ENCODE measurements around the gene RELB. TPM values are rescaled to one million over a fixed set of nuclear protein-coding genes. Genes with fewer than 3 reads are reported as not detected.

The RELB gene, protein sequence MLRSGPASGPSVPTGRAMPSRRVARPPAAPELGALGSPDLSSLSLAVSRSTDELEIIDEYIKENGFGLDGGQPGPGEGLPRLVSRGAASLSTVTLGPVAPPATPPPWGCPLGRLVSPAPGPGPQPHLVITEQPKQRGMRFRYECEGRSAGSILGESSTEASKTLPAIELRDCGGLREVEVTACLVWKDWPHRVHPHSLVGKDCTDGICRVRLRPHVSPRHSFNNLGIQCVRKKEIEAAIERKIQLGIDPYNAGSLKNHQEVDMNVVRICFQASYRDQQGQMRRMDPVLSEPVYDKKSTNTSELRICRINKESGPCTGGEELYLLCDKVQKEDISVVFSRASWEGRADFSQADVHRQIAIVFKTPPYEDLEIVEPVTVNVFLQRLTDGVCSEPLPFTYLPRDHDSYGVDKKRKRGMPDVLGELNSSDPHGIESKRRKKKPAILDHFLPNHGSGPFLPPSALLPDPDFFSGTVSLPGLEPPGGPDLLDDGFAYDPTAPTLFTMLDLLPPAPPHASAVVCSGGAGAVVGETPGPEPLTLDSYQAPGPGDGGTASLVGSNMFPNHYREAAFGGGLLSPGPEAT
- total RNA-seq: 67.6 and 72.7 TPM in 2 replicates

DNA sequence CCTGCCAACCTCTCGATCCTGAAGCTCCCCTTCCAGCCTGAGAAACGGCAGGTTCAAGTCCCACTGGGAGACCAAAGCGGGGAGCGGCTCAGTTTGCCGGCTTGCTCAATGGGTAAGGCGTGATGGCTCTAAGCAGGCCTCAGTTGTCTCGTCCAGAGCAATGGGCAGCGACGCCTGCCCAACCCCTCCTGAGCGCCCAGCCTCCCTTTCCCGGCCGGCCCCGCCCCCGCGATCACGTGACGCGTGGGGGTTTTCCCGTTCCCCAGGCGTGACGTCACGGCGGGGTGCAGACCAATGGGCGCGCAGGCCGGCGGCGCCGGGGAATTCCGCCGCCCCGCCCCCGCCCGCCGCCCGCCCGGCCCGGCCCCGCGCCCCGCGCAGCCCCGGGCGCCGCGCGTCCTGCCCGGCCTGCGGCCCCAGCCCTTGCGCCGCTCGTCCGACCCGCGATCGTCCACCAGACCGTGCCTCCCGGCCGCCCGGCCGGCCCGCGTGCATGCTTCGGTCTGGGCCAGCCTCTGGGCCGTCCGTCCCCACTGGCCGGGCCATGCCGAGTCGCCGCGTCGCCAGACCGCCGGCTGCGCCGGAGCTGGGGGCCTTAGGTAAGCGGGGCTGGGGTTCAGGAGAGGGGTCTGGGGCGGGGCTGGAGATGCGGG is at the start of gene RELB:
Gene RELB, plus strand, starts transcription at position 378 of the 653 bp plus-strand sequence. Its CDS starts 116 bp downstream, at position 494.
- intact Hi-C loops (cut with micrococcal nuclease): loop anchor here (1.0 to 5.0 kb wide), 2 partner anchors 76 to 177 kb away; partner anchors contain the start of genes BLOC1S3, GEMIN7, TRAPPC6A and ZNF296
- Mint-ChIP-seq H3K9me3 (no peaks in the 10 kb centered on the region), H3K4me3 (peak within 1 kb of the TSS; percentile 99), H3K36me3 (ENCODE audit: low read depth) (peaks cover 28% of the 10 kb centered on the region), H3K27me3 (no peaks in the 10 kb centered on the region), H3K27ac (peak within 1 kb of the TSS; percentile 100), H3K4me1 (peaks cover 13% of the 10 kb centered on the region)
- peak; percentile 100 for DNase-seq

DNA sequence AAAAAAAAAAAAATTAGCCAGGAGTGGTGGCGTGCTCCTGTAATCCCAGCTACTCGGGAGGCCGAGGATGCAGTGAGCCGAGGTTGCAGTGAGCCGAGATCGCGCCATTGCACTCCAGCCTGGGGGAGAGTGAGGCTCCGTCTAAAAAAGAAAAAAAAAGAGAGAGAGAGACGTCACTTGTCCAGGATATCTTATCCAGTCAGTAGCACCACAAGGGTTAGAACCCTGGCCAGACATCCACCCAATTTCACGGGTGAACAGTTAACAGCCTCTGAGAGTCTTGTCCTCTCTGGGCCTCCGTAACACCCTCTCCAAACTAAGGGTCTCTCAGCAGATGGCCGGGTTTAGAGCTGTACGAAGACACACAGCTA is 47.0 kb upstream of the RELB start:
- H3K36me3 Mint-ChIP-seq (ENCODE audit: low read depth): no peaks in the 10 kb centered on the region
- H3K27me3 Mint-ChIP-seq: no peaks in the 10 kb centered on the region
- H3K27ac Mint-ChIP-seq: peak overlapping the region; percentile 94
- peaks cover 30% of the 10 kb centered on the region for H3K4me1 Mint-ChIP-seq
- intact Hi-C loops (cut with micrococcal nuclease): loop anchor here (5.0 kb wide), 1 partner anchor 152 kb away; no protein-coding TSS in a partner anchor
- H3K4me3 Mint-ChIP-seq: peak overlapping the region; percentile 95
- no peak for DNase-seq
- no peaks in the 10 kb centered on the region for H3K9me3 Mint-ChIP-seq

DNA sequence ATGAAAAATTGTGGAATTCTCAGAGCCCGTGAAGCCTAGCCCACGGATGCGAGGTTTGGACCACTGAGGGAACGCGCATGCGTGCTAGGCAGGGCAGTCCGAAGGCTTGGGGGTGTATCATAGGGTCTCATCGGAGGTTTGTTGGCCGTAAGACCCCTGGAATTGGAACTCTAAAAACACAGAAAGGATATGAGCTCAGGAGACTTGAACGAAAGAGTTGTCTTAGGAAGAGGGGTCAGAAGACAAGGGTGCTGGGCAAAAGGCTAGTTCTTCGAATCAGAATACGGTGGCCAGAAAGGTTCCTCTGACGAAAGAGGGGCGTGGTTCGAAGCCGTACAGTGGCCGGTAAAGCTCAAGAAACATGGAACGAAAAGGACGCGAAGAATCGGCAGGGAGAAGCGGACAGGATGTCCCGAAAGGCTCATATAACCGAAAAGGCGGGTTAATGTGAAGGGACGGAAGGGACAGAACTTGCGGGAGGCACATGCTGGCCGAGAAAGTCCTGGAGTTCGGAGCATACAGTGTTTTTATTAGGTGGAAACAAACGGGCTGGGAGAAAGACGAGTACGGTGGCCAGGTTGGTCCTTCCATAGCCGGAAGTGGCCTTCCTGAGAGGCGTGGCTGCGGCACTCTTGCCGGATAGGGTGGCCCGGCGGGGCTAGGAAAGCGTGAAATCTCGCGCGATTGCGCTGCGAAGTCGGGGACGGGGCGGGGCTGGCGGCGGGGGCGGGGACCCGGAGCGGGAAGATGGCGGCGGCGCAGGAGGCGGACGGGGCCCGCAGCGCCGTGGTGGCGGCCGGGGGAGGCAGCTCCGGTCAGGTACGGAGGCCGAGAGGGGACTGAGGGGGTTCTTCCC is 46.4 kb upstream of the RELB start, which contains the start of gene CLPTM1:
Gene CLPTM1, plus strand, starts transcription at position 732 of the 856 bp plus-strand sequence. Its CDS starts 16 bp downstream, at position 748.
- Mint-ChIP-seq H3K9me3 (no peaks in the 10 kb centered on the region), H3K27me3 (no peaks in the 10 kb centered on the region)
- peak; percentile 98 for DNase-seq

DNA sequence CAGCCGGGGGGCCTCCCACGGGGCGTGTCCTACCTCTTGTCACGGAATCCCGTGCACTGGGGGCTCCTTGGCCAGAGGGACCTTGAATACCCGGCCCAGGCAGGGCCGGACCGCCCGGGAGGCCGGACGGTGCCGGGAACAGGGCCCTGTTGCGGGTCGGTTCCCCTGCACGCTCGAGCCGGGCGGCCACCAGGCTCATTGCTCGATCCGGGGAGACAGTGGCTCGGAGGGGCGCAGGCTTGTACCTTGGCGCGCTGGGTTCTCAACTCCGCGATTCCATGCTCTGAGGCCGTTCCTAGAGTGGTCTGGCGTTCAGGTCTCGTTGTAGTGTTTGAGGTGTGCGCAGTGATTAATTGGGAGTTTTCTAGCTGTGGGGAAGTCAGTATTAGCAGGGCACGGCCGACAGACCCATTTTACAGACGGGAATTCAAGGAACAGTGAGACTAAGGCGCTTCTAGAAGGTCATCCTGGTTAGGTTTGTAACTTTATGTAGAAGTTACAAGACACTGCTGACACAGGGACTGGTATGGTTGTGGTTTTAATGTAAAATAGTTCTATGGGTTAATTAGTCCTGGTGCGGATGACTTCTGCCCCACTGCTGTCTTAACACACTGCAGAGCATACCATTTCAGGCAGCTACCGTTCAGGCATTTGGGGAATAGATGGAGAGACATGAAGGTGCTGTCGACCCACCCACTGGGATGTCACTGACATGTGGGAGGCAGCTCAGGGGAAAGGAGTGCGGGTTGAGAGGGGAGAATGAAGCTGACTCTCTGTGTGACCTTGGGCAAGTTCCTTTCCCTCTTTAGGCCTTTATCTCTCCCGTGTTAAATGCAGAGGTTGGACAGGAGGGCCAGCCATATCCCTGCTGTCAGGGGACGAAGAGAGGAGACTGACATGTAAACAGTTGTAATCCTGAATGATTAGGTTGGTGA is 45.5 kb upstream of the RELB start:
- peak overlapping the region; percentile 82 for H3K27ac Mint-ChIP-seq
- H3K4me1 Mint-ChIP-seq: peaks cover 36% of the 10 kb centered on the region
- peak; percentile 66 for DNase-seq
- no peaks in the 10 kb centered on the region for H3K9me3 Mint-ChIP-seq
- intact Hi-C loops (cut with micrococcal nuclease): loop anchor here (1.0 kb wide), 4 partner anchors 47 to 137 kb away; no protein-coding TSS in a partner anchor
- H3K36me3 Mint-ChIP-seq (ENCODE audit: low read depth): peaks cover 9% of the 10 kb centered on the region
- peak overlapping the region; percentile 95 for H3K4me3 Mint-ChIP-seq
- H3K27me3 Mint-ChIP-seq: no peaks in the 10 kb centered on the region

More for the DNA sequence above, 46.4 kb upstream of the RELB start, which contains the start of gene CLPTM1:
- H3K36me3 Mint-ChIP-seq (ENCODE audit: low read depth): peaks cover 2% of the 10 kb centered on the region
- H3K27ac Mint-ChIP-seq: peak within 1 kb of the TSS; percentile 94
- peak within 1 kb of the TSS; percentile 95 for H3K4me3 Mint-ChIP-seq
- intact Hi-C loops (cut with micrococcal nuclease): loop anchor here (1.0 to 5.0 kb wide), 5 partner anchors 47 to 153 kb away; no protein-coding TSS in a partner anchor
- H3K4me1 Mint-ChIP-seq: peaks cover 36% of the 10 kb centered on the region

DNA sequence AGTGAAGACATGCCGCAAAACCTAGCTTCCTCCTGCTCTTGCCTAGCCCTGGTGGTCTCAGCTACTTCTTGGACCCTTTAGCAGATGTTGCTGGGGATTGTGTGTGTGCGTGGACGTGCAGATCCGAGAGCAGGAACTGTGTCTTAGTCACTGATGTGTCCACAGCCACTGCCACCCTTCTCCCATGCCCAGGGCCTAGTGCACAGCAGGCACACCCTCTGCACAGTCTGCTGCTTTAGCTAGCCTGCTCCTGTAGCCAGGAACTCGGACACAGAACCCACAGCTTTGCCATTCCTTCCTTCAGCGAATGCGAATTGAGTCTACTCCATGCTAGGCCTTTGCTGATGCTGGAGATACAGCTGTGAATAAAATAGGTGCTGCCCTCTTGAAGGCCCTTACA is 43.7 kb upstream of the RELB start:
- Mint-ChIP-seq H3K36me3 (ENCODE audit: low read depth) (peaks cover 19% of the 10 kb centered on the region), H3K9me3 (no peaks in the 10 kb centered on the region), H3K27me3 (no peaks in the 10 kb centered on the region), H3K27ac (no peak overlapping the region), H3K4me1 (peaks cover 38% of the 10 kb centered on the region), H3K4me3 (no peak overlapping the region)
- no peak for DNase-seq
- intact Hi-C loops (cut with micrococcal nuclease): no loop called here

DNA sequence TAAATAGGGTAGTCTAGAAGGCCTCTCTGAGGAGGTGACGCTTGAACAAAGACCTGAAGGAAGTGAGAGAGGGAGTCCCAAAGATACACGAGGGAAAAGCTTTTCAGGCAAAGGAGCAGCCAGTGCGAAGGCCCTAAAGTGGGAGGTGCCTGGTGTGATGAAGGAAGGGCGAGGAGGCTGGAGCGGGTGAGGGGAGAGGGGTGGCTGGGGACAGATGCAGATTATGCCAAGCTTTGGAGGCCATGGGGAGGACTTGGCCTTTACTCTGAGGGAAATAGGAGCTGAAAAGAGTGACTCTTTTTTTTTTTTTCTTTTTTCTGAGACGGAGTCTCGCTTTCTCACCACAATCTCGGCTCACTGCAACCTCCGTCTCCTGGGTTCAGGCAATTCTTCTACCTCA is 43.2 kb upstream of the RELB start:
- Mint-ChIP-seq H3K4me1 (peaks cover 38% of the 10 kb centered on the region), H3K36me3 (ENCODE audit: low read depth) (peaks cover 21% of the 10 kb centered on the region), H3K27ac (peak overlapping the region; percentile 14), H3K9me3 (no peaks in the 10 kb centered on the region), H3K4me3 (no peak overlapping the region), H3K27me3 (no peaks in the 10 kb centered on the region)
- no peak for DNase-seq
- intact Hi-C loops (cut with micrococcal nuclease): no loop called here

DNA sequence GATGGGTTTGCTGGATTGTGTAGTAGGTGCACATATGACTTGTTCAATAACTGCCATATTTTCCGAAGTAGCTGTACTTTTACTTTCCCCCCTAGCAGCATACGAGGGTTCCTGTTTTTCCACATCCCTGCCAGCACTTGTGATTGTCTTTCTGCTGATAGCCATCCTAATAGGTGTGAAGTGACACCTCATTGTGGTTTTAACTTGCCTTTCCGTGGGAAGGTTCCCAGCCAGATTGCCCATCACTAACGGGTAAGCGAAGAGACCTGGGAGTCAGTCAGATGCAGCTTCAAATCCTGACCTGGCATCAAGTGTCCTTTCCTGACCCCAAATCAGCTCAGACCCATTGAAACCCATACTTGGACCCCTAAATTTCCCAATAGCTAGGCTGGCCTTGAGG is 41.6 kb upstream of the RELB start:
- peaks cover 25% of the 10 kb centered on the region for H3K36me3 Mint-ChIP-seq (ENCODE audit: low read depth)
- H3K4me3 Mint-ChIP-seq: no peak overlapping the region
- H3K27me3 Mint-ChIP-seq: no peaks in the 10 kb centered on the region
- peak overlapping the region; percentile 45 for H3K27ac Mint-ChIP-seq
- no peak for DNase-seq
- no peaks in the 10 kb centered on the region for H3K9me3 Mint-ChIP-seq
- peaks cover 34% of the 10 kb centered on the region for H3K4me1 Mint-ChIP-seq
- intact Hi-C loops (cut with micrococcal nuclease): no loop called here

DNA sequence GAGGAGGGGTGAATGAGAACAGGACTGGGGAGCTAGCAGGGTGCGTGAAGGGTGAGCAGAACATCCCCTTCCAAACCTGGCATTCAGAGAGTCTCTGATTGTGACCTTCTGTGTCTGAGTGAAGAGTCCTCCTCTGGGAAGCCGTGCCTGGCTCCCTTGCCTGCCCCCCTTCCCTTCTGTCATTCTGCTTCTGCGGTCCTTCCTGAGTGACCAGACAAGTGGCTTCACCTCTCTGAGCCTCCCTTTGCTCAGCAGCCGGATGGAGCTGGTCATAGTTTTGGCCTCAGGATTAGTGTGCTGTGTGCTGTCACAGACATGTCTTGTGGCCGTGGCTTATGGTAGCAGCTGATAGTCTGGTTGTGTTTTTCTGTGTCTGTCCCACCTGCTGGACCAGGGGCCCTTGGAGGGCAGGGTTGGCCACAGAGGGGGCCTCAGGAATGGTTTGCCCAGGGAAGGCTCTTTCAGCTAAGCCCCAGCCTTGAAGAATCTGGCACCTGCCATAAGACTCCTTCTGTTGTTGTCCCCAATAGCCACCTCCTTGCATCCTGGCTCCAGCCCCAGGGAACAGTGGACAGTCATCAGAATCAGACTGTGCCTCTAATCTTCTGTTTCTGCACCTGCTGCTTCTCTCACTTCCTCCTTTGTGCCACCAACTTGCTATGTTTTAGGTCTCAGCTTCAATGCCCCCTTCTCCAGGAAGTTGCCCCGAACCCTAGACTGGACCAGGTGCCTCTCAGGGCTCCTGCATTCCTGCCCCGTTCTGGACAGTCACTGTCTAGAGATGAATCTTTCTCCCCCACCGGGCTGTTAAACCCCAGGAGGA is 40.1 kb upstream of the RELB start:
- H3K27ac Mint-ChIP-seq: no peak overlapping the region
- H3K4me1 Mint-ChIP-seq: peaks cover 29% of the 10 kb centered on the region
- H3K9me3 Mint-ChIP-seq: no peaks in the 10 kb centered on the region
- H3K36me3 Mint-ChIP-seq (ENCODE audit: low read depth): peaks cover 30% of the 10 kb centered on the region
- intact Hi-C loops (cut with micrococcal nuclease): no loop called here
- no peaks in the 10 kb centered on the region for H3K27me3 Mint-ChIP-seq
- no peak for DNase-seq
- no peak overlapping the region for H3K4me3 Mint-ChIP-seq

DNA sequence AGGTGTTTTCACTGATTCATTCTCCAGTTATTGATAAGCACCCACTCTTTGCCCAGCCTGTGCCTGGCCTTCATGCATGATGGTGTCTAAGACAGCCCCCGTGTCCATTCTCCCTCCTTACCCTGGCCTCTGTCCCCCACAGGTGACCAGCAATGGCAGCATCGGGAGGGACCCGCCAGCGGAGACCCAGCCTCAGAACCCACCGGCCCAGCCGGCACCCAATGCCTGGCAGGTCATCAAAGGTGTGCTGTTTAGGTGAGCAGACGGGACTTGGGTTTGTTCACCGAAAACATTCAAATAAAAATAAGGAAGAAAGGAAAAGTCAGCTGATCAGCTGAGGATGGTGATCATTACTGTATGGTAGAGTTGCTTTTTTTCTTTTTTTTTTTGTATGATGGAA is 39.4 kb upstream of the RELB start:
- Mint-ChIP-seq H3K4me3 (no peak overlapping the region), H3K27me3 (no peaks in the 10 kb centered on the region), H3K27ac (no peak overlapping the region), H3K9me3 (no peaks in the 10 kb centered on the region), H3K36me3 (ENCODE audit: low read depth) (peaks cover 30% of the 10 kb centered on the region), H3K4me1 (peaks cover 22% of the 10 kb centered on the region)
- DNase-seq: no peak
- intact Hi-C loops (cut with micrococcal nuclease): no loop called here

DNA sequence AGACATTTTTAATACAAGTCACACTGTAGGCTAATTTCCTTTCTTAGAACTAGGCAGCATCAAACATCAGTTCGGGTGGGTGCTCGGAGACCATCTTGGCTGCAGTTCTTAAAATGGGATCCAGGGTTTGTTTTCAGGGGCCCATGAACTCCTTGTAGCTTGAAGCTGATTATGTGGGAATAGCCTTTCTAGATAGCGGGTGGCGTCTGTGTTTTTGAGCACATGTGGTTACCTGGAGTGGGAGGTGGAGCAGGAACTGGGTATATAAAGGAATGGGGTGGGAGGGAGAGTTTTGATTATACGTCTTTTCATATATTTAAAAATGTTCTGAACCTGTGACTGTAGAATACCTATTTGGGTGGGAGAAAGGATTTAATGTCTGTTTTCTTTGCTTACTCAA is 33.1 kb upstream of the RELB start:
- peaks cover 2% of the 10 kb centered on the region for H3K4me1 Mint-ChIP-seq
- DNase-seq: no peak
- no peaks in the 10 kb centered on the region for H3K9me3 Mint-ChIP-seq

DNA sequence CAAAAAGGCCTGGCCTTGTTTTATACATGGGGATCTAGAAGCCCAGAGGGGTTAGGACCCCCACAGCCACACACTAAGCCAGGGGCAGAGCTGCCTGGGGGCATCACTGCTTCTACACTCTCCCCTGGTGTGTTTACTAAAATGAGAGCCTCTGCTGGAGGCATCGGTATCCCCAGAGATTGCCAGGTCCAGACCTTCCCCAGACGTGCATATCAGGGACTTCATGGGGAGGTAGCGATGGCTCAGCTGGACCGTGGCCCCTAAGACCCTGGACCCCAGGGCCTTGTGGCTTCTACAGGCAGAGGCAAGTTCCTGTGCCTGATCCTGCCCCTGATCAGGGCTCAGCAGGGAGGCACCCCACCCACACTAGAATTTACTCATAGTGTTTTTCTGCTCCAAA is 32.6 kb upstream of the RELB start:
- no peaks in the 10 kb centered on the region for H3K9me3 Mint-ChIP-seq
- no peak overlapping the region for H3K4me3 Mint-ChIP-seq
- H3K36me3 Mint-ChIP-seq (ENCODE audit: low read depth): peaks cover 22% of the 10 kb centered on the region
- intact Hi-C loops (cut with micrococcal nuclease): no loop called here
- DNase-seq: no peak
- no peak overlapping the region for H3K27ac Mint-ChIP-seq
- H3K4me1 Mint-ChIP-seq: peaks cover 2% of the 10 kb centered on the region
- H3K27me3 Mint-ChIP-seq: no peaks in the 10 kb centered on the region

More for the DNA sequence above, 33.1 kb upstream of the RELB start:
- Mint-ChIP-seq H3K4me3 (no peak overlapping the region), H3K27me3 (no peaks in the 10 kb centered on the region), H3K27ac (no peak overlapping the region), H3K36me3 (ENCODE audit: low read depth) (peaks cover 19% of the 10 kb centered on the region)
- intact Hi-C loops (cut with micrococcal nuclease): no loop called here

DNA sequence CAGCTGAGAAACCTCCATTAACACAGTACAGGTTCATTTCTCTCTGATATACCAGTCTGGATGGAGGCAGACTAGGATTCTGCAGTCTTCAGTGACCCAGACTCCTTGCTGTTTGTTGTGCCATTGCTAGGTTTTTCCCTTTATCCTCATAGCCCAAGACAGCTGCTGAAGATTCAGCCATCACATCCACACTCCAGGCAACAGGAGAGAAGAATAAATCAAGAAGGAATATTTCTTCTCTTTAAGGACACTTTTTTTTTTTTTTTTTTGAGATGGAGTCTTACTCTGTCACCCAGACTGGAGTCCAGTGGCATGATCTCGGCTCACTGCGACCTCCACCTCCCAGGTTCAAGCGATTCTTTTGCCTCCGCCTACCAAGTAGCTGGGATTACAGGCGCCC is 31.8 kb upstream of the RELB start:
- intact Hi-C loops (cut with micrococcal nuclease): no loop called here
- no peaks in the 10 kb centered on the region for H3K27me3 Mint-ChIP-seq
- peaks cover 2% of the 10 kb centered on the region for H3K4me1 Mint-ChIP-seq
- H3K27ac Mint-ChIP-seq: no peak overlapping the region
- no peak for DNase-seq
- no peak overlapping the region for H3K4me3 Mint-ChIP-seq
- peaks cover 25% of the 10 kb centered on the region for H3K36me3 Mint-ChIP-seq (ENCODE audit: low read depth)
- no peaks in the 10 kb centered on the region for H3K9me3 Mint-ChIP-seq

Data from activated CD4-positive, alpha-beta T cell treated with anti-CD3 and anti-CD28 coated beads, Interleukin-2, amount 10 ng/mL, durations not matched to agents 24 days and 14 days (primary cell).